ENCODE data around the gene MOSMO.
"Not testable (repeated sequence)": the region's sequence is repeated elsewhere in the genome, so short reads cannot be mapped to it uniquely, and the experiment has no call there.

The MOSMO gene

DNA sequence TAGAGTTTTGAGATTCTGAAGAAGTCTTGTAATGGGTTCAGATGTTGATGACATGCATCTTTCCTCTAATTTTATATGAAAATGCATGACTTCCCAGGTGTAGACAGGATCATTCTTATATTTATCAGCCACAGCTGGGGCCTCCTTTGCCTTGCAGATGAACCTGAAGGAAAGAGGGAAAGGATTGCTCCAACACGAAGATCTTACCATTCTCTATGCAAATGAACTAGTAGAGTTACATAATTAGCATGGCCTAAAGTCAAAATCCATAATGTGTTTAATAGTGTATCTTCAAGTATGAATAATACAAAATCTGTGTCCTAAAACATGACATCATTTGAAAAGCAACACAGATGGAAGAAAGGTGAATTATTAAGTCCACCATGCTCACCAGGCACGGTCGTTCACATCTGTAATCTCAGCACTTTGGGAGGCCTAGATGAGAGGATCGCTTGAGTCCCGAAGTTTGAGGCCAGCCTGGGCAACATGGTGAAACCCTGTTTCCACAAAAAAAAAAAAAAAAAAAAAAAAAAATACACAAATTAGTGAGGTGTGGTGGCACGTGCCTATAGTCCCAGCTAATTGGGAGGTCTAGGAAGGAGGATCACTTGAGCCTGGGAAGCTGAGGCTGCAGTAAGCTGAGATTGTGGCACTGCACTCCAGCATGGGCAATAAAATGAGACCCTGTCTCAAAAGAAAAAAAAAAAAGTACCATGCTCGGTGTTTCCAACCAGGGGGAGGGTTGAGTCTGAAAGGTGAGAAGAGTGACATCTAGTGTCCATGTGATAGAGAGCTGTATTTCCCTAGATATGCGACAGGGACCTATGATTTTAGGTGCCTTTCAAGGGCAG lies 90.7 kb downstream of the MOSMO start:
- peak; percentile 47 for DNase-seq

DNA sequence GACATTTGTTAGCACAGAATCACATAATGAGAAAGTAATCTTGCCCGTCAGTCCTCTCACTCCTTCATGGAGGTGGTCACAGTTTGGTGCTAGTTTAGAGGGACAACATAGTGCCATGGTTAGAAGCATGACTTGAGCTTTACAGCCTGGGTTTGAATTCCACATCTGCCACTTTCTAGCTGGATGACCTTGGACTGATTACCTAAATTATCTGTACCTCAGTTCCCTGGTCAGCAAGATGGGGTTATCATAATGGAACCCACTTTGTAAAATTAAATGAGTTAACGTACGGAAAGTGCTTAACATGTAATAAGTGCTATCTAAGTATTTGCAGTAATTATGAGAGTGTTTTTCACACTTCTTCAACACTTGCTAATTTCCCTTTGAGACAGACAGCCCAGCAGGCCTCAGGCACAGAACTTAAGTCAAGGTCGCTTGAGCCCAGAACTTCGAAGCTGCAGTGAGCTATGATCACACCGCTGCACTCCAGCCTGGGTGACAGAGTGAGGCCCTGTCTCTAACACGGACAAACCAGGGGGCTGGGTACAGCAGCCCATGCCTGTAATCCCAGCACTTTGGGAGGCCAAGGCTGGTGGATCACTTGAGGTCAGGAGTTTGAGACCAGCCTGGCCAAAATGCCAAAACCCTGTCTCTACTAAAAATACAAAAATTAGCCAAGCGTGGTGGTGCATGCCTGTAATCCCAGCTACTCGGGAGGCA lies 91.5 kb downstream of the MOSMO start:
- DNase-seq, result no peak

- DNase-seq, result no peak
Observed at GRCh38 chr16:22103441-22103840, 95.5 kb downstream of the MOSMO start.

DNA sequence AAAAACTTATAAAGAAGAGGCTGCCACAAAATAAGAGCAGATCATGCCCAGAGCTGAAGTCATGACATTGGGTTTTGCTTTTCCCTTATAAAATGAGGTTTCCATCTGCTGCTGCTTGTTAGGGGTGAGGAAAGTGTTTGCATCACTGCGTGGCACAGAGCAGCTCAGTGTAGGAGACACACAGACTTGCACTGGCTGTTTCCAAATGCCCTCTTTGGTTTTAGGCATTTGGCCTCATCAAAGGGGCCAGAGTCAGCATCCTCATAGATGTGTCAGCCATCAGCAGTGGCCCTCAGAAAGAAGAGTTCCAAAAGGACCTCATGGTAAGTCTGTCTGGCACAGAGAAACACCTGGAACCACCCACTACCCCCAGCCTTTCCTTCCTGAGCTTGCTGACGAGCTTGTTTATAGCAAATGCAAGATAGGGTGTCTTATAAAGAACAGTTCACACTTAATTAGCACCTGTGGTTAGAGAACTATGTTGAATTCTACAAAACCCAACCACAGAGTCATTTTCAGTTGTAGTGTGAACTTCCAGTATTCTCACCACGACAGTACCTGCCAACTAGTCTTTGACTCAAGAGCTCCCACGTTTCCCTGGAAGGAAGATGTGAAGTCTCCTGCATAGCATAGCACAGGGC lies 101.5 kb downstream of the MOSMO start:
- DNase-seq, result no peak

DNA sequence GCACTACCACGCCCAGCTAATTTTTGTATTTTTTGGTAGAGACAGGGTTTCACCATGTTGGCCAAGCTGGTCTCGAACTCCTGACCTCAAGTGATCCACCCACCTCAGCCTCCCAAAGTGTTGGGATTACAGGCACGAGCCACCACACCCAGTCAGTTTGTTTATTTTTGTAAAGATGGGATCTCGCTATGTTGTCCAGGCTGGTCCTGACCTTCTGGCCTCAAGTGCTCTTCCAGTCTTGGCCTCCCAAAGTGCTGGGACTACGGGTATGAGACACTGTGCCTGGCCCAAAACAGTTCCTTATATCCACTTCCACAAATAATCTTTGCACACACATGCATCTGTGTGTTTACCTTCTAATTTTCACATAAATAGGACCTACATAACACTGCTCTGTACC lies 103.7 kb downstream of the MOSMO start:
- DNase-seq, result not testable (repeated sequence)

DNA sequence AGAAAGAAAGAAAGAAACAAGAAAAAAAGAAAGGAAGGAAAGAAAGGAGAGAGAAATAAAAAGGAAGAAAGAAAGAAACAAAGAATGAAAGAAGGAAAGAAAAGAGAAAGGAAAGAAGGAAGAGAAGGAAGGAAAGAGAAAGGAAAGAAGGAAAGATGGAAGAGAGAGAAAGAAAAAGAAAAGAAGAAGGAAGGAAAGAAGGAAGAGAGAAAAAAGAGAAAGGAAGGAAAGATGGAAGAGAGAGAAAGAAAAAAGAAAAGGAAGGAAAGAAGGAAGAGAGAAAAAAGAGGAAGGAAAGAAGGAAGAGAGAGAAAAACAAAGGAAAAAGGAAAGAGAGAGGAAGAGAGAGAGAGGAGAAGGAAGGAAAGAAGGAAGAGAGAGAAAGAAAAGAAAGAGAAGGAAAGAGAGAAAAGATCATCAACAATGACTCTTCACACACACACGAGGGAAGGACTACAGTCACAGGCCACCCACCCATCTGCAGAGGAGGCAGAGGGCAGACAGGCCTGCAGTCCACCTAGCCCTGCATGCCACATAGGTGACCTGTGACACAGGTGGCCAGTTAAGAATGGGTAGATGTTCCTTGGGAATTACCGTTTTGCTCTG lies 108.3 kb downstream of the MOSMO start:
- DNase-seq, result no peak

GRCh38 chr16:22117609-22118008 lies 109.7 kb downstream of the MOSMO start:
- no peak for DNase-seq

DNA sequence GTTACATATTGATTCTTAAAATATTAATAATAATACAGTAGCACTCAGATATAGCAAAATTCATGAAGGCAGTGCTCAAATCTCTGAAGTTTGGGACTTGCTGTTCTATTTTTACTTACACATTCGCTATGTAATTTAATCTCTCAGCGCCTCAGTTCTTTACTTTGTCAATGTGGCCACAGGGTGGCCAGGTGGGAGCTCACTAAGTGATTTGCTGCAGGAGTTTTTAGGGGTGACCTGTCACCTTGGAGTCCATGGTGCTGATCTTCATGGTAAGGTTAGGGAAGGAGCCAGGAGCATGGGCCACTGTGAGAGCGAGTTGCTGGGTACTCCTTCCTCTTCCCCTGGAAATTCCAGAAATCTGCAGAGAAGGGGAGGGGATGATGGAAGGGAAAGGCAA lies 112.5 kb downstream of the MOSMO start:
- DNase-seq, result no peak

GRCh38 chr16:22122239-22122638 lies 114.3 kb downstream of the MOSMO start:
- DNase-seq, result no peak

- DNase-seq, result no peak
Observed at GRCh38 chr16:22123146-22123545, 115.2 kb downstream of the MOSMO start.

DNA sequence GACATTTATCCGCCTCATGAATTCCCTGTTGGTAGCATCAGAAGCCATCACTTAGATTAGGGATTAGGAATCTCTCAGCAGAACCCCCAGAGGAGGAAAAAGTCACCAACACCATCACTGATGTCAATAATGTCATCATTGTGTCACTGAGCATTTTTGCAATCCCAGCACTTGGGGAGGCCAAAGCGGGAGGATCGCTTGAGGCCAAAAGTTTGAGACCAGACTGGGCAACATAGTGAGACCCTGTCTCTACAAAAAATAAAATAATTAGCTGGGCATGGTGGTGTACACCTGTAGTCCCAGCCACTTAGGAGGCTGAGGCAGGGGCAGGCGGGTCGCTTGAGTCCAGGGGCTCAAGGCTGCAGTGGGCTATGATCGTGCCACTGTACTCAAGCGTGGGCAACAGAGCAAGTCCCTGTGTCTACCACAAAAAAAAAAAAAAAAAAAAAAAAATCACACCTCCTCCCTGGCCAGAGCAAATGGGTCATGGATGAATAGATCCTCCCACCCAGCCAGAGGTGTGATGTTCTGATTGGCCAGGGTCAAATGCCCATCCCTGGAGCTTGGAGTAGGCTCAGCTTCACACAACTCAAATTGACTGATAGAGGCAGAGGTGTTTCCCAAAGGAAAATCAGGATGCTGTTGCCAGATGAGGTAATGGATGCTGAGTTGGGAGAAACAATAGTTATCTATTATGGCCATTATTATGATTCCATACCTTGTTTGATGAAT lies 116.0 kb downstream of the MOSMO start:
- DNase-seq, result no peak

- DNase-seq, result no peak
Observed at GRCh38 chr16:22124583-22125284, 116.8 kb downstream of the MOSMO start.

- no peak for DNase-seq
Observed at GRCh38 chr16:22126037-22126558, 118.2 kb downstream of the MOSMO start.

GRCh38 chr16:22128537-22128936 lies 120.6 kb downstream of the MOSMO start:
- not testable (repeated sequence) for DNase-seq

- DNase-seq, result no peak
Observed at GRCh38 chr16:22130528-22130927, 122.6 kb downstream of the MOSMO start.

DNA sequence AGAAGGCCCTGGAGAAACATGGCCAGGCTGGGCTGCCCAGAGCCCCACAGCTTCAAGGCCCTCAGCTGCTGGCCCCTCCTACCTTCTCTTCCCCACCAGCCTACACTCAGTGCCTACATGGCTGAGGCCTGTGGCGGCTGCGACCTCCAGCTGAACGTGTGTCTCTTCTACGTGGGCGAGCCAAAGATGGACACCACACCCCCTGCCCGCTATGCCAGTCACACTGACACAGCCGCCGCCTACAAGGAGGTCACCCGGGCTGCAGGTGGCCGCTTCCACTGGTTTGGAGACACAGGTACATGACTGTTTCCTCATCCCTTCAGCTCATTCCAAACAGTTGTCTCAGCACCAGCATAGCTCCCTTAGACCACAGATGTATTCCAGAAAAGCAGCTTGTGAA lies 124.9 kb downstream of the MOSMO start:
- DNase-seq, result no peak
